Body of pancreas (tissue), 4 donors: Measurements from ENCODE around the gene RAET1L. TPM values are rescaled to one million over a fixed set of nuclear protein-coding genes. Genes with fewer than 3 reads are reported as not detected.

ENCODE experiments used
- ATAC-seq: fragments of 150-250 bp; one replicate; pipeline ENCODE4 v1.9.1; 2016
- DNase-seq, 4 donors: peaks; one replicate each; pipeline ENCODE4 v3.0.0-alpha.2; 2019
- H3K27ac ChIP-seq, 4 donors: fragments of 200-600 bp; sonication (generic); 1 replicate in 3 of 4; 2 replicates in 1 of 4; pipeline versions ENCODE4 v1.5.1 to v1.6.1; 2016 to 2019; ENCODE audit warnings: mild to moderate bottlenecking in 1 of 4, mixed read lengths in 1 of 4, moderate library complexity in 1 of 4
- H3K27me3 ChIP-seq, 2 donors: fragments of 200-600 bp; sonication (generic); one replicate each; pipeline ENCODE4 v1.6.0; 2016; ENCODE audit warnings: mild to moderate bottlenecking in 1 of 2
- H3K36me3 ChIP-seq, 2 donors: fragments of 200-600 bp; sonication (generic); replicated peaks in 1 of 2; 2 replicates each; pipeline ENCODE4 v1.5.1; 2016; ENCODE audit warnings: low read depth in 2 of 2; ENCODE audit not compliant: insufficient read depth in 1 of 2
- H3K4me1 ChIP-seq: fragments of 200-600 bp; sonication (generic); one replicate; pipeline ENCODE4 v1.6.0; 2016
- H3K4me3 ChIP-seq, 2 donors: fragments of 200-600 bp; sonication (generic); 1 replicate in 1 of 2; 2 replicates in 1 of 2; pipeline ENCODE4 v1.5.1; 2016 to 2019
- H3K9me3 ChIP-seq, 3 donors: fragments of 200-600 bp; sonication (generic); 1 replicate in 2 of 3; 2 replicates in 1 of 3; pipeline ENCODE4 v1.5.1; 2016
- CTCF ChIP-seq, 7 experiments: fragments of 450-650 bp in 4 of 7; fragments of 200-600 bp in 3 of 7; sonication (generic) in 3 of 7; IDR thresholded peaks; one replicate each; pipeline ENCODE4 v1.5.1; 2016 to 2019; ENCODE audit warnings: antibody characterized with exemption in 7 of 7
- POLR2A ChIP-seq, 3 donors: fragments of 450-650 bp; IDR thresholded peaks; one replicate each; pipeline ENCODE4 v1.6.1; 2016; ENCODE audit warnings: antibody characterized with exemption in 3 of 3, mild to moderate bottlenecking in 2 of 3
- WGBS, 2 donors: methylation state at CpG; one replicate each; pipeline ENCODE4 v1.1.5; 2017; 5-methylcytosine and 5-hydroxymethylcytosine counted together
- intact Hi-C: fragments of 100-400 bp; cut with DNase I; formaldehyde crosslinking; loops from one replicate; pipeline ENCODE4 v1.15.1; 2023
- total RNA-seq, 2 donors: library from RNA; depleted of rRNA; stranded (reverse); fragments of >200 nt; gene quantifications; one replicate each; pipeline ENCODE4 v1.1.0, GENCODE V29; 2016

Gene RAET1L
- total RNA-seq, 2 donors from 2014 or later: not detected

GRCh38 chr6:150008588-150008987, 16.7 kb downstream of the RAET1L start:
- TF ChIP-seq POLR2A (IDR thresholded peaks at IDR 0.05) (no peak), CTCF (IDR thresholded peaks at IDR 0.05) (no peak)
- H3K4me3 ChIP-seq: no peak overlapping the region
- intact Hi-C loops: no loop called here
- no peaks in the 10 kb centered on the region for H3K9me3 ChIP-seq
- WGBS, 2 donors: 39 to 45% methylated on average over 9 of the region's 9 CpGs
- H3K27ac ChIP-seq: no peak overlapping the region
- DNase-seq (no peak), ATAC-seq (no peak)
- H3K27me3 ChIP-seq: peaks cover 0 to 3% of the 10 kb centered on the region in 2 donors
- no peaks in the 10 kb centered on the region for H3K36me3 ChIP-seq
- peaks cover 13% of the 10 kb centered on the region for H3K4me1 ChIP-seq

- intact Hi-C loops: no loop called here
- DNase-seq: no peak
Measured at GRCh38 chr6:150006961-150007464, 18.3 kb downstream of the RAET1L start.

DNA sequence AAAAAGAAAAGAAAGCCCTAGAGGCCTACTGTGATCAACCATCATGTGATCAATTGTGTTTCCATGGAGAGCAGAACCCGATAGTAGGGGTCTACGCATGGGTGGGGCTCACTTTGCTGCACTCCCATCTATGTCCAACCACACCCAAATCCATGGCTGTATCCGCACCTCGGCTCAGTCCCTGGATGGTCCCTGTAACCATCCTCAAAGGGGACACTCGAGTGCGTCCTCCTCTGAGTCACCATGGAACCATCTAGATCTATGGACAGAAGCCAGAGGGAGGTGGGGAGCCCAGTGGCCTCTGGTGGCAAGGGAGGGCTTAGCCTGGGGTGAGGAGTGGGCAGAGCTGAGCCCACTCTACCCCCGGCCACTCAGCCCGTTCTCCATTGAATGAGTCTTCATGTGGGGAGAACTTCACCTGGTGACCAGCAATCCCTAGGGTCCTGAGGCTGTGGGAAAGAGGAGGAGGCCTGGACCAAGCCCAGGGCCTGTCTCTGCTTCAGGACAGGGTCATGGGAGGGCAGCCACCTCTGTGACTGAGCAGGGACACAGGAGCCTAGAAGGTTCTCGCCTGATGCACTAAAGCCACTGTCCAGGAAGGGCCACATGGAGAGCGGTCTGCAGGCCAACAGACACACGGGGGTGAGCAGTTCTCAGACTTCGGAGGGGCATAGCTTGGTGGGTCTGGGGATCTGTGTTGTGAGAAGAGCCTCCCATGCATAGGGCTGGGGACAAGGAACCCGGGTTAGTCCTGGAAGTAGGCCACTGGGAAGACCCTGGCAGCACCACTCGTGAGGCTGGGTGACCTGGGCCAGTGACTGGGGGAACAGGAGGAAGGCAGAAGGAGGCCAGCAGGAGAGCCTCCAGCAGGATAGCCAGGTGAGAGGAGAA, 19.3 kb downstream of the RAET1L start:
- intact Hi-C loops: no loop called here

More at GRCh38 chr6:150006961-150007464, 18.3 kb downstream of the RAET1L start:
- H3K27me3 ChIP-seq: peaks cover 0 to under 1% of the 10 kb centered on the region in 2 donors
- no peaks in the 10 kb centered on the region for H3K36me3 ChIP-seq
- no peak overlapping the region for H3K27ac ChIP-seq
- H3K4me1 ChIP-seq: peaks cover 13% of the 10 kb centered on the region
- 65 to 77% methylated on average over 6 to 7 of the region's 7 CpGs for WGBS, 2 donors
- peak in 6 of 7 experiments; percentile 19 to 49 (median 29) for TF ChIP-seq CTCF (IDR thresholded peaks at IDR 0.05)
- TF ChIP-seq POLR2A (IDR thresholded peaks at IDR 0.05): no peak
- no peak for ATAC-seq
- H3K9me3 ChIP-seq: no peaks in the 10 kb centered on the region
- no peak overlapping the region for H3K4me3 ChIP-seq

DNA sequence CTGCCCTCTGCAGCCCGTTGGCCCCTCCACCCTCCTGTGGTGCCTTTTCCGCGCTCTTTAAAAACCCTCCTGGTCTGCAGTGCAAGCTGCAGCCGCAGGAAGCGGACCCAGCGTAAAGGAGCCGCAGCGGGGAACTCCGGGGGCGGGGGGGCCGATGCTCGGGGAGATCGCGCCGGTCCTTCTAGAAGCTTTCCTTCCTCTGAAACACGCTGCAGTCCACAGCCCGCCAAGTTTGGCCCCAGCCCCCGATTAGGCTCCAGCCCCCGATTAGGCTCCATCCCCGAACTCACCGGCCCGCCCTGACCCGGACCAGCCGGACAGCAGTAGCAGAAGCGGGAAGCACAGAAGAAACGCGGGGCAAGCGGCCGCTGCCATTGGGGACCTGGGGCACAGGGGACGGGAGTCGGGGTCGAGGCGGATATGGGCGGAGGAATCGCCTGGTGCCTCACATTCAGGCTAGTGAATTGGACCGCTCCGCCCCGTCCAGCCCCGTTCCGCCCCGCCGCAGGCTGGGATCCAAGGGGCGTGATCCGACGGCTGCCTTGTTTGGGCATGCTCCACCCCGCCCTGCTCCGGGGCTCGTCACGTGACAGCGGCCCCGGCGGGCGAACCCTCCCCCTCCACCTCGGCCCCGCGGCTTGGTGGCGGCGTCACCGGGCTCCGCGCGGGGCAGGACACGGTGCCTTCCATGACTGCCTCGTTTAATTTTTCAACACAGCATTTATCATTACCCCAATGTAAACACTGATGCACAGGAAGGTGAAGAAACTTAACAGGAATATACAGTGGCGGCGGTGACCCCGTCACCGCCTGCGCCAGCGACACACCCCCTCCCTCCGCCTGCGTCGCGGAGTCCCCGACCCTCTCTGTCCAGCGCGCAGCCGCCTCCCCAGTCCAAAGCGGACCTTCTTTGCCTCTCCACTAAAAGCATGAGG, 20.3 kb downstream of the RAET1L start:
- peak overlapping the region in 1 of 4 donors; percentile 15 for H3K27ac ChIP-seq
- intact Hi-C loops: no loop called here
- ATAC-seq (peak; percentile 97), DNase-seq (peak; percentile 93 to 96 (median 94))
- peaks cover 13% of the 10 kb centered on the region for H3K4me1 ChIP-seq
- no peaks in the 10 kb centered on the region for H3K27me3 ChIP-seq
- TF ChIP-seq POLR2A (IDR thresholded peaks at IDR 0.05) (no peak), CTCF (IDR thresholded peaks at IDR 0.05) (peak in 2 of 7 experiments; percentile 8 to 24)
- 0 to 2% methylated on average over 35 to 78 of the region's 79 CpGs for WGBS, 2 donors
- H3K36me3 ChIP-seq: no peaks in the 10 kb centered on the region
- peak overlapping the region; percentile 22 to 30 for H3K4me3 ChIP-seq
- no peaks in the 10 kb centered on the region for H3K9me3 ChIP-seq

More for the DNA sequence above, 19.3 kb downstream of the RAET1L start:
- ATAC-seq (no peak), DNase-seq (no peak)
- no peaks in the 10 kb centered on the region for H3K36me3 ChIP-seq
- peak overlapping the region; percentile 22 to 30 for H3K4me3 ChIP-seq
- no peaks in the 10 kb centered on the region for H3K9me3 ChIP-seq
- TF ChIP-seq CTCF (IDR thresholded peaks at IDR 0.05) (no peak), POLR2A (IDR thresholded peaks at IDR 0.05) (no peak)
- no peaks in the 10 kb centered on the region for H3K27me3 ChIP-seq
- 80 to 81% methylated on average over 13 to 14 of the region's 14 CpGs for WGBS, 2 donors
- H3K4me1 ChIP-seq: peaks cover 13% of the 10 kb centered on the region
- no peak overlapping the region for H3K27ac ChIP-seq
